ENCODE measurements around the gene ELP1.

DNA sequence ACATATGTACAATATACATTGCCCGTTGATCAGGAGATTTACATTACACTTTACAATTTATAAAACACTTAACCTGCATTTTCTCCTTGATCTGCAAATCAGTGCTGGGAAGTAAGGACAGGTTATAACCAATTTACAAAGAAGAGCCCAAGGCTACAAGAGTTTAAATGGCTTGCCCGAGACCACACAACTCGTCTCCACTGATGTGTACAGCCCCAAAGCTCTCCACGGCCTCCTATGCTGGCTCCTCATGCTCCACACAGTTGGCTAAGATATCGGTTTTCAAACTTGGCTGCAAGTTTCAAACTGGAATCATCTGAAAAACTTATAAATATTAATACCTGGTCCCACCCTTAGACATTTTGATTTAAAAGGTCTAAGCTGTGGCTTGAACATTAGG, 88.4 kb downstream of the ELP1 start:
- TF ChIP-seq, protein P1, sequence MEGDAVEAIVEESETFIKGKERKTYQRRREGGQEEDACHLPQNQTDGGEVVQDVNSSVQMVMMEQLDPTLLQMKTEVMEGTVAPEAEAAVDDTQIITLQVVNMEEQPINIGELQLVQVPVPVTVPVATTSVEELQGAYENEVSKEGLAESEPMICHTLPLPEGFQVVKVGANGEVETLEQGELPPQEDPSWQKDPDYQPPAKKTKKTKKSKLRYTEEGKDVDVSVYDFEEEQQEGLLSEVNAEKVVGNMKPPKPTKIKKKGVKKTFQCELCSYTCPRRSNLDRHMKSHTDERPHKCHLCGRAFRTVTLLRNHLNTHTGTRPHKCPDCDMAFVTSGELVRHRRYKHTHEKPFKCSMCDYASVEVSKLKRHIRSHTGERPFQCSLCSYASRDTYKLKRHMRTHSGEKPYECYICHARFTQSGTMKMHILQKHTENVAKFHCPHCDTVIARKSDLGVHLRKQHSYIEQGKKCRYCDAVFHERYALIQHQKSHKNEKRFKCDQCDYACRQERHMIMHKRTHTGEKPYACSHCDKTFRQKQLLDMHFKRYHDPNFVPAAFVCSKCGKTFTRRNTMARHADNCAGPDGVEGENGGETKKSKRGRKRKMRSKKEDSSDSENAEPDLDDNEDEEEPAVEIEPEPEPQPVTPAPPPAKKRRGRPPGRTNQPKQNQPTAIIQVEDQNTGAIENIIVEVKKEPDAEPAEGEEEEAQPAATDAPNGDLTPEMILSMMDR (IDR thresholded peaks at IDR 0.05), result no peak
- TF ChIP-seq EP300 (IDR thresholded peaks at IDR 0.05), result no peak
- no peak for TF ChIP-seq POLR2A (IDR thresholded peaks at IDR 0.05)
